GM18909 (cell line): Measurements from ENCODE around the gene ZBTB7A.

Source experiments
- ATAC-seq: cut with Tn5 transposase; IDR thresholded peaks from one replicate; pipeline ENCODE4 v1.9.1; 2021; ENCODE audit warnings: mild to moderate bottlenecking; ENCODE audit not compliant: unreplicated experiment, poor library complexity

Gene ZBTB7A

GRCh38 chr19:4069331-4069959 is 2.7 kb upstream of the ZBTB7A start:
- no peak for ATAC-seq

- no peak for ATAC-seq
Observed at GRCh38 chr19:4068047-4068966, 1.6 kb upstream of the ZBTB7A start.

DNA sequence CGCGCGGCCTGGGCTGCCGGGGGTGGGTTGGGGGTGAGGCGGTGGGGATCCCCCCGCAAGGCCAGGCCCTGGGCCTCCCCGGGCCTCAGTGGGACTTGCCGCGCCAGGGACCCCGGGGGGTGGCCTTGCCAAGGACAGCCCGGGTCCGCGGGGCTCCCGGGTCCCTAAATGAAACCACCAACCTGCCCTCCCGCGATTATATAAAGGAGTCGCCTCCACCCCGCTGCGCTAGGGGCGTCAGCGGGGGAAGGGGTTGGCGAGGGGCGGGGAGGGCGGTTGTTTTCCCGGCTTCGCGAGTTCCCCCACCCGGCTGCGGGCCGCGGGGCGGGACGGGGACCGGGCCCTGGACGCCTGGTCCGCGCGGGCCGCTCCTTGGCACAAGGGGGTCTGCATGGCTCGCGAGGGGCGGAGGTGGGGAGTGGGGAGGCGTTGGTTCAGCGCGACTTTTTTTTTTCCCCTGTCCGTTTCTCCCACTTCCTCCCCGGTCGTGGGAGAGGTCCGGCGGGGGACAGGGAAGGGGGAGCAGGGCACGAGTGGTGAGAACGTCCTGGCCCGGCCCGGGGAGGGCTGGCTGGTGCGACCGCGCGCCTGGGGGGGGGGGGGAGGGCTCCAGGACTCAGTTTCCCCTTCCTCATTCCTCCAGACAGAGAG is 822 bp upstream of the ZBTB7A start:
- ATAC-seq: no peak

DNA sequence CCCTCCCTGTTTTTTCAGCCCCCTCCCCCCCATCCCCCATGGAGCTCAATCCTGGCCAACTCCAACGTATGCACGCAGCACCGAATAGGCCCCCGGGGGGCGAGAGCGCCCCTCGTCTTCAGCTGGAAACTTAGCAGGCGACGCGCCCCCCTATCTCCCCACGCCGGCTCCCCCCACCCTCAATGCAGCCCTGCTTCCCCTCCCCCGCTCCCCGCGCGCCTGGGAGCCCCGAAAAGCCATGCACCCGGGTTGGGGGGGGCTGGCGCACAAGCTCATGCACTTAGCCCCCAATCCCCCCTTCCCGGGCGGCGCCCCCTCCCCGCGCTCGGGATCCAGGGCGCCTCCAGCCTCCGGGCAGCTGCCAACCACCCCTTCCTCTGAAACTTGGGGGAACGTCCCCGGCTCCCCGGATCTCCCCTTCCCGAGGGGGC is 508 bp downstream of the ZBTB7A start:
- no peak for ATAC-seq

DNA sequence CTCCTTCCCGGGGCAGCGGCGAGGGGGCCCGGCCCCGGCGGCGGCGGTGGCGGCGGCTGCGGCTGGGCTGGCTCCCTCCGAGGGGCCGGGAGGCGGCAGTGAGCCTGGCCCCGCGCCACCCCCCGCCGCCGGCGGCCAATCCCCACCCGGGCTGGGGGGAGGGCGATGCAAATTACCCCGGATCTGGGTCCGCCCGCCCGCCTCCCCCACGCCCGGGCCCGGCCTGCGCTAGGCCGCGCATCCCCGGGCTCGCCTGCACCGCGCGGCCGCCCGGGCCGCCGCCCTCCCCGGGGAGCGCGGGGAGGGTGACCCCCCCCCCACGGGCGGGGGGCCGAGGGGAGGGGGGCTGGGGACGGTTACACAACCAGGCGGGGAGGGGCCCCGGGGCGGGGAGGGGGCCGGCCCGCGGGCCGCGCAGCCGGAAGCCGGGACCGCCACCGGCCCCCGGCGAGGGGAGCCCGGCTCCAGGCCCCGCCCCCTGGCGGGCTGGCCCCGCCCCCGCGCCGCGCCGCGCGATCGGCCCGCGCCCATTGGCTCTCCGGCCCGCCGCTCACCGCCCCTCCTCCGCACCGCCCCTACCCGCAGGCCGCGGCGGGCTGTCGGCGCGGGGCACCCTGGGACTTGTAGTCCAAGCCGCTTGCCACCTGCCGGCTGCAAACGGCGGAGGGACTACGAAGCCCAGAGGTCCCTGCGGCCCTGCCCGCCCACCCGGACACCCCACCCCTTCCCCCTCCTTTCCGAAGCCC is 1.1 kb downstream of the ZBTB7A start:
- peak; percentile 79 for ATAC-seq

- peak; percentile 4 for ATAC-seq
Observed at GRCh38 chr19:4064496-4065260, 2.0 kb downstream of the ZBTB7A start.

DNA sequence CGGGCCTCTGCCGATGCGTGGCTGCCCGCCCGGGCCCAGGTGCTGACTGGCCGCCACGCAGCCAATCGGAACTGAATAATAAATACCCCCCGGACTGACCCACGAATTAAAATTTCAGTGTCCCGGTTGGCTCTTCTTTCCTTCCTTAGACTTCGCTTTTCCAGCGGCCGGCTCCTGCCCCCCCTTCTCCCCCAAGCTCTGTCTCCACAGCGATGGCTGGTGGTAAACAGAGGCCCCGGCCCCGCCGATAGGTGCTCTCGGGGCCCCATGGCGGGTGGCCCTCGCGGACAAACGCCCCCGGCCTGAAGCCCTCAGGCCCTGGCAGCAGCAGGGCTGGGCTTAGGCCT is 2.6 kb downstream of the ZBTB7A start:
- no peak for ATAC-seq

DNA sequence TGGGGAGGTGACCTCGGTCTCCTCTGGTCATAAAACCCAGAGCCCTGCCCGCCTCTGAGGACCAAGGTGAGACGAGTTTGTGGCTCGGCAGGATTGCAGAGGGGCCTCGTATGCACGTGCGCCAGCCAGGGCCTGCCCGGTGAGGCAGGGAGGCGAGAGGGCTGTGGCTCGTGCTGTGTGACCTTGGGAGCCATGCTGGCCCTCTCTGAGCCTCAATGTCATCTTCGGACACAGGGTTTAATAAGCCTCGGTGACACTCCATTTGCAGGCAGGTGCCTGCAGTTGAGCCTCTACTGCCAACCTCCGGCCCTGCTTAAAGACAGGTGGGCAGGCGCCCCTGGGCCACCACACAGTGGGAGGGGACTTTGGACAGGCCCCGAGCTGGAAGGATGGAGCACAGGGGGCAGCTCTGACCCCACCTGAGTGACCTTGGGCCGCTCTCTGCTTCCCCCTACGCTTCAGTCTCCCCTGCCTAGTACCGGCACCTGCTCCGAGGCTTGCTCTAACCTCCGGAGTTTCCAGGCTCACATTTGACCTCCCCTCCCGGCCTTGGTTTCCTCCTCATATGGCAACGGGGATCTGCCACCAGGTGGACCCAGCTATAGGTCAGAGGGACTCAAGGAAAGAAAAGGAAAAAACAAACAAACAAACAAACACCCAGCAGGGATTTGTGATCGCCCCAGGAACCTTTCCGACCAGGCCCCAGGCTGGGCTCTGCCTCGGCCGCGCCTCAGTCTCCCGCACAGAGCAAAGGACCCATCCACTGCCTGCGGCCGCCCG is 3.1 kb downstream of the ZBTB7A start:
- no peak for ATAC-seq

DNA sequence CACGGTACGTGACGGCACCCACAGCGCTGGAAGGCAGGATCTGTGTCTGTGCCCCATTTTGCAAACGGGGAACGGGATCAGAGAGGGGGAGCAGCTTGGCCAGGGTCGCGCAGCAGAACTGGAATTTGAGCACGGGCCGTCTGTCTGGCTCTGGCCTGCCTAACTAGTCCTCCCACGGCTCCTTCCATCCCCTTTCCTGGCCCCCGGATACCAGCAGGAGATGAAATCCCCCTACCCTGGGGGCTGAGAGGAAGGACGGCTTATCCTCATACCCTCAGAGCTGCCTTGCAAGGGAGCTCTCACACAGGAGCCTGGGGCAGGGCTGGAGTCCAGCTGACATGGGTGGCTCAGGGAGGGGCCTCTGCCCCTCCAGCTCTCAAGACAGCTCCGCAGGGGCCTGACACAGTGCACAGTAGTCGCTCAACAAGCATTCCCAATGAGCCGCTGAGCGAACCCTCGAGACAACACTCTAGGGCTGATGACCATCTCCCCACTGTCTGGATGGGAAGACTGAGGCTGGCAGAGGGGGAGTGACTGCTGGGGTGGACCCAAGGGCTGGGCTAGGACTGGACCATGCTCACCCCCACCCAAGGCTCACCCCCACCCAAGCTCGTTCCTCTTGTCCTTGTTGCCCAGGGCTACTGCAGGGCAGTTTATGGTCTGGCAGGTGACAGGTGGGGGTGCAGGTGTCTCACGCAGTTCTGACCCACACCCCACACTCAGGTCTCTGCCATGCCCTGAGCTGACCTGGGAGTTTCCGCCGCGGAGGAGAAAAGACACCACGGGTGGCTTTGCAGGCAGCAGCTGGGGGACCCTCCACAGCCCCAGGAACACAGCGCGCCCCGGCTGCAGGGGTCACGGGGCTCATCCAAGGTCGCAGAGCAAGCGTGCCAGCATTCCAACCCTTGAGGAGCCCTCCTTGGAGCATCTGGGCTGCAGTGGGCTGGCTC is 4.0 kb downstream of the ZBTB7A start:
- ATAC-seq: no peak

- no peak for ATAC-seq
Observed at GRCh38 chr19:4061683-4062418, 4.8 kb downstream of the ZBTB7A start.

GRCh38 chr19:4061178-4061682 is 5.5 kb downstream of the ZBTB7A start:
- no peak for ATAC-seq

DNA sequence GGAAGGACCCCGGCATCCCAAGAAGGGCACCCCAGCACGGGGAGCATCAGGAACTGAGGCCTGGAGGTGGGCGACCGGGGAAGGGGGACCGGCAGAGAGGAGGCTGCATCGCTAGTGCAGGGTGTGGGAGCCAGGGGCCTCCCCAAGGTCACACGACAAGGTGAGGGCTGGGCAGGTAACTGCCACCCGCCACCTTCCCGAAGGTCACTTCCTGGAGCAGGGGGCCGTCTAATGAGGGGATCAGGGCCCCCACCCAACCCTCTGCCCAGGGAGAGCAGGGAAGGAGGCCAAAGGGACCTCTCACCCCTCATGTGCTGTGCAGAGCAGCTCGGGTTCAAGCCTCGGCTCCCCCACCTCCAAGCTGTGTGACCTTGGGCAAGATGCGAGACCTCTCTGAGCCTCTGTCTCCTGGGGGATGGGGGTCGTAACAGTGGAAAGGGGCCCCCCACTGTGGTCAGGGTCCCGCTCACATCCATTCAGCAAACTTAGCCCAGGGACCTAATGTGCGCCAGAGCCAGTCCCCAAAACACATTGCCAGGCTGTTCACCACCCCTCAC is 6.0 kb downstream of the ZBTB7A start:
- no peak for ATAC-seq

- no peak for ATAC-seq
Observed at GRCh38 chr19:4059891-4060620, 6.6 kb downstream of the ZBTB7A start.

DNA sequence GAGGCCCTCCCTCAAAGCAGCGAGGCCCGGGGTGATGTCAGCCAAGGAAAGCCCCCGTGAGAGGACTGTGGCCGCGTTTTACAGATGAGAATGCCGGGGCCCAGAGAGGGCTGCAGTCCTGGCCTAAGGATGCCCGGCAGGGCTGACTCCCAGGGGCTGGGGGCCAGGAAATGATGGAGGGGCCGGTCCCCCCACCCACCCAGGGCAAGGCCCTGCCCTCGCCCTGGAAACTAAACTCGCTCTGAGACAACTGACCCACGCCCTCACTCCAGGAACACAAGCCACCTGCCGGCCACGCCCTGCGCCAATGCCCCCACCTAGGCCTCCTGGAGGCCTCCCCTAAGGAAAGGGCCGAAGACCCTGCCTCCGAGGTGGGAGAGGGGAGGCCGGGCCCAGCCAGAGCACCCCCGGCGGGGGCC is 7.2 kb downstream of the ZBTB7A start:
- no peak for ATAC-seq

GRCh38 chr19:4058693-4059452 is 7.8 kb downstream of the ZBTB7A start:
- ATAC-seq: no peak
